HG03575 (cell line): ENCODE results near the gene SETD1B.
"Not testable (repeated sequence)": the region's sequence is repeated elsewhere in the genome, so short reads cannot be mapped to it uniquely, and the experiment has no call there.

Experiments used
- ATAC-seq: cut with Tn5 transposase; IDR thresholded peaks from one replicate; pipeline ENCODE4 v1.9.1; 2021; ENCODE audit not compliant: unreplicated experiment, insufficient number of reproducible peaks, low FRiP score; ENCODE audit errors: extremely low read depth

The SETD1B gene

GRCh38 chr12:121803861-121804416 is at the start of gene SETD1B:
Gene SETD1B (plus strand): TSS chr12:121804009. CDS start chr12:121804738, 729 bp downstream.
- no peak for ATAC-seq

- no peak for ATAC-seq
Measured at GRCh38 chr12:121754836-121755235, 49.0 kb upstream of the SETD1B start.

- ATAC-seq: no peak
Measured at GRCh38 chr12:121755591-121755990, 48.2 kb upstream of the SETD1B start.

DNA sequence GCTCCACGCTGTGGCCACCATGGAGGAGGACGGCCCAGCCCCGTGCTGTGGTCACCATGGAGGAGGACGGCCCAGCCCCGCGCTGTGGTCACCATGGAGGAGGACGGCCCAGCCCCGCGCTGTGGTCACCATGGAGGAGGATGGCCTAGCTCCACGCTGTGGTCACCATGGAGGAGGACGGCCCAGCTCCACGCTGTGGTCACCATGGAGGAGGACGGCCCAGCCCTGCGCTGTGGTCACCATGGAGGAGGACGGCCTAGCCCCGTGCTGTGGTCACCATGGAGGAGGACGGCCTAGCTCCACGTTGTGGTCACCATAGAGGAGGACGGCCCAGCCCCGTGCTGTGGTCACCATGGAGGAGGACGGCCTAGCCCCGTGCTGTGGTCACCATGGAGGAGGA is 45.3 kb upstream of the SETD1B start:
- not testable (repeated sequence) for ATAC-seq

DNA sequence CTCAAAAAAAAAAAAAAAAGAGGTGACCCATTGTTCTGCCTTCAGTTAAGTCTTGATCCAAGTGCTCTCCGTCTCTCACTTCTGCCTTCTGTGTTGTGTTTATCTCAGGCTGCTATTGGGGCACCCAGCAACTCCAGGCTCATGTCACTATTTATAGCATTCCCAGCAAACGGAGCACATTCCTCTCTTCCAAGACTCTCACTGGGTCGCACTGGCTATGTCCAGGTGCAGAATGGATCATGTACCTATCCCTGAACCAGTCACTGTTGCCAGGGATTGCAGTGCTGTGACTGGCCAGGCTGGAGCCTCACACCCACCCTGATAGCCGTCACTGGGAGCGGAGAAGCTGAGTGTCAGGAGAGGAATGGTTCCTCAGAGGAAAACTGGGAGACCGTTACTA is 41.5 kb upstream of the SETD1B start:
- no peak for ATAC-seq

GRCh38 chr12:121764808-121765207 is 39.0 kb upstream of the SETD1B start:
- ATAC-seq: no peak

DNA sequence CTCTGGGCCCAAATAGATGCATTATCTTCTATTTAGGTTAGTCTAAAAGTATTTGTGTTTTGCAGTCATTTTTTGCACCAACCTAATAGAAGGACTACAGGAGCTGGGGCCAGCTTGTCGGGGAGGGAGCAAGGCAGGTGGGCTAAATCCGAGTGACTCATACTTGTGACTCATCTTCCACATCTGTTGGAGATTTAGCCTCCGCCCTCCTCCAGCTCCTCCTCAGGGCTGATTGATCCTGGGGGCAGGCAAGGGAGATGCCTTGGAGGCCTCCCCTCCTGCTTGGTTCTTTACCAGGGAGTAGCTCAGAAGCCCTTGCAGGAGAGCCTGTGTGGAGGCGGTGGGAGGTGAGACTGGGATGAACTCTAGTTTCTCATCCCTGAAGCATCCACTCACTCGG is 38.2 kb upstream of the SETD1B start:
- ATAC-seq: no peak

GRCh38 chr12:121766290-121767039 is 37.3 kb upstream of the SETD1B start:
- no peak for ATAC-seq

DNA sequence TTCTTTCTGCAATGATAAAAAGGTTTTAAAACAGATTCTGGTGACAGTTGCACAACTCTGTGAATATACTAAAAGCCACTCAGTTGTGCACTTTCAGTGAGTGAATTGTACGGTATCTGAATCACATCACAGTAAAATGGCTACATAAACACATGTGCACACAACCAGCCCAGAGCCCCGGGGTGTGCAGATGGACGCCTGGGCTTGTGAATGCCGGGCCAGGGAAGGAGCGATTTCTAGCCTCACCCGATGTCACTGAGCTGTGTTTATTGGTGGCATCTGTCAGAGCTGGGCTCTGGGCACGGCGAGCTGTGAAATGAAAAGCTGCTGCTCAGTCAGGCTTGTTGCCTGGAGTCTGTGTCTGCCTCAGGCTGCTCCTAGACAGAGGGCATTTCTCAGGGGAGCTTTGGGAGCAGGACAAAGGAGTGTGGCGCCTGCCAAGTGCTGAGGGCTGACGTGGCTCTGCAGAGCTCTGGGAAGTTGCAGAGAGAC is 36.2 kb upstream of the SETD1B start:
- no peak for ATAC-seq

DNA sequence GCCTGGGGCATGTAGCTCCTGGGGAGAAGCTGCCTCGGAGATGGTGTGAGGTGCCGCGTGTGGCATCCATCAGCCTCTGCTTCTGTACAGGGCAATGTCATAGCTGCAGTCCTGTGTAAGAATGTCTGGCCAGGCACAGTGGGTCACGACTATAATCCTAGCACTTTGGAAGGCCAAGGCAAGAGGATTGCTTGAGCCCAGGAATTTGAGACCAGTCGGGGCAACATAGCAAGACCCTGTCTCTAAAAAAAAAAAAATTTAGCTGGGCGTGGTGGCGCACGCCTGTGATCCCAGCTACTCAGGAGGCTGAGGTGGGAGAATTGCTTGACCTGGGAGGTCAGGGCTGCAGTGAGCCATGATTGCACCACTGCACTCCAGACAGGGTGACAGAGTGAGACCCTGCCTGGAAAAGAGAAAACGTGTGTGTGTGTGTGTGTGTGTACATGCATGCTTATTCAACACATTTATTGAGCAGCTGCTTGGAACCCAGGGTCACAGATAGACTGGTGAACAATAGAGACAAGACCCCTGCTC is 34.4 kb upstream of the SETD1B start:
- no peak for ATAC-seq

DNA sequence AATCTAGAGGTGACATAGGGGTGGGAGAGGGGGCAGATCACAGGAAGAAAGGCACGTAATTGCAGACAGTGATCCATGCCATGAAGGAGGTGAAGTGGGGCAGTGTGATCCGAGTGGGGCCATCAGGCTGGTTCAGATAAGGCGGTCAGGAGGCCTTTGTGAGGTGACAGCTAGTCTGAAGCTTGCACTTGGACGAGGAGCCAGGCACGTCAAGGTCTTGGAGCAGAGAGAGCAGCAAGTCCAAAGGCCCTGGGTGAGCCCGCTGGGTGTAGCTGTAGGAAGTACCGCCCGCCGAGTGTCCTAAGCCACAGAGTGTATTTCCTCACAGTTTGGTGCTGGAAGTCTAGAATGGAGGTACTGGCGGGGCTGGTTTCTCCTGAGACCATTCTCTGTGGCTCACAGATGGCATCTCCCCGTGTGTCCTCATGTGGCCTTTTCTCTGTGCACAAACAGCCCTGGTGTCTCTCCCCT is 33.9 kb upstream of the SETD1B start:
- no peak for ATAC-seq

GRCh38 chr12:121770388-121770787 is 33.4 kb upstream of the SETD1B start:
- no peak for ATAC-seq

GRCh38 chr12:121770813-121771625 is 32.8 kb upstream of the SETD1B start:
- no peak for ATAC-seq

GRCh38 chr12:121773011-121773777 is 30.6 kb upstream of the SETD1B start:
- ATAC-seq: no peak

DNA sequence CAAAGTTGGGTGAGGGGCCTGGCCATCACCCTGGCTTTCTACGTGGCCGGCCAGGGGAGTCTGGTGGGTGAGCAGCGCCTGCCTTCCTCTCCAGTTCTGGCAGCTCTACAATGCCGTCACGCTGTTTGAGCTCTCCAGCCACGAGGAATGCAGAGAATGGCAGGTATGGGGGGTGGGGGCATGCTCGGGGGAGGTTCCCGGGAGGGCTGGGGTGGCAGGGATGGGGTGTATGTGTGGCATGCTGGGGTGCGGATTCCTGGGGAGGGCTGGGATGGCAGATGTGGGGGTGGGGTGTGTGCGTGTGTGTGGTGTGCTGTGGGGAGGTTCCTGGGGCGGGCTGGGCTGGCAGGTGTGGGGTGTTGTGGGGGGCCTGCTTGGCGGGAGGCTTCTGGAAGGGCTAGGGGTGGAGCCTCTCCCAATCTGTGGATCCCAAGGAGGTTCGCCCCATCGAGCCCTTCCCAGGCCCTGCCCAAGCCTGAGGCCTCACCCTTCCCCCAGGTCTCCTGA is 28.8 kb upstream of the SETD1B start:
- no peak for ATAC-seq

DNA sequence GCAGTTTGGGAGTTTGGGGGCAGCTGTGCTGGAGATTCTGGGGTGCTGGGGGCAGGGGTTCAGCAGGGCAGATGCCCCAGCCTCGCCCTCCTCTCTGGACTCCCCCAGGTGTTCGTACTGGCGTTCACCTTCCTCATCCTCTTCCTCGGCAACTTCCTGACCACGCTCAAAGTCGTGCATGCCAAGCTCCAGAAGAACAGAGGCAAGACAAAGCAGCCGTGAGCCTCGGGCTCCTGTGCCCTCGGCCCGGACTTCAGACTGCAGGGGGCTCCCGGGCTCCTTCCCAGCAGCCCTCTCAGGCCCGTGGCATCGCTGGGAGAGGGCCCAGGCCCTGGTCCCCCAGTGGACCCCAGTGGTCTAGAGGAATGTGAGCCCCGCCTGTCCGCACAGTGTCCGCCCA is 28.3 kb upstream of the SETD1B start:
- no peak for ATAC-seq

- no peak for ATAC-seq
Measured at GRCh38 chr12:121776190-121777098, 27.4 kb upstream of the SETD1B start.
